ENCODE results near the gene TBCD. TPM values are rescaled to one million over a fixed set of nuclear protein-coding genes. Genes with fewer than 3 reads are reported as not detected.

TBCD gene
- total and polyA plus RNA-seq, 9 of the 15 experiments (the other 6 are each of a cell fraction or from before 2014, with no cell fraction given): 8.9 to 98.5 (median 28.0) TPM

GRCh38 chr17:82859431-82860403, 107.9 kb downstream of the TBCD start (continued):
- TF ChIP-seq ZFX (CRISPR knock-in tag; IDR thresholded peaks at IDR 0.05) (peak; percentile 31; the same call in 1 of the 2 replicates), RBBP5 (IDR thresholded peaks at IDR 0.05; ENCODE audit: borderline replicate concordance, insufficient read depth, low read length, poor library complexity, severe bottlenecking) (no peak), ZKSCAN1 (IDR thresholded peaks at IDR 0.05; ENCODE audit: low read depth, low read length) (0 out of 2 replicates have a peak, but pooled peaks have one; percentile 10), ZNF395 (CRISPR knock-in tag; IDR thresholded peaks at IDR 0.05) (peak; percentile 67; the same call in 1 of the 2 replicates), ZNF77 (CRISPR knock-in tag; IDR thresholded peaks at IDR 0.05) (no peak), ZNF282 (CRISPR knock-in tag; IDR thresholded peaks at IDR 0.05) (no peak), HDAC6 (IDR thresholded peaks at IDR 0.05; ENCODE audit: low read depth, low read length) (no peak), RFX1 (IDR thresholded peaks at IDR 0.05) (no peak), SMARCE1 (IDR thresholded peaks at IDR 0.05) (peak; percentile 20; the same call in 1 of the 2 replicates), JUN (IDR thresholded peaks at IDR 0.05; ENCODE audit: borderline replicate concordance, low read depth, low read length) (peak; percentile 29; the same call in 1 of the 2 replicates), JUN (CRISPR knock-in tag; IDR thresholded peaks at IDR 0.05; ENCODE audit: borderline replicate concordance) (no peak), MAZ (CRISPR knock-in tag; conservative IDR thresholded peaks at IDR 0.05 in 1 of 2, IDR thresholded peaks at IDR 0.05 in 1 of 2) (peak in 1 of 2 experiments; percentile 44; a peak in 1 of 4 replicates), ELK1 (CRISPR knock-in tag; IDR thresholded peaks at IDR 0.05) (no peak), GTF2E2 (tag; IDR thresholded peaks at IDR 0.05) (0 out of 2 replicates have a peak, but pooled peaks have one; percentile 37), ZNF655 (CRISPR knock-in tag; IDR thresholded peaks at IDR 0.05) (no peak), PHF20 (IDR thresholded peaks at IDR 0.05; ENCODE audit: partially characterized antibody) (no peak), ETV1 (tag; conservative IDR thresholded peaks at IDR 0.05; ENCODE audit: low read depth) (no peak), ZNF436 (CRISPR knock-in tag; IDR thresholded peaks at IDR 0.05) (no peak), ZNF140 (CRISPR knock-in tag; IDR thresholded peaks at IDR 0.05) (no peak), ZNF507 (tag; conservative IDR thresholded peaks at IDR 0.05) (no peak), ZNF644 (tag; IDR thresholded peaks at IDR 0.05; ENCODE audit: low read depth) (no peak), GABPB1 (CRISPR knock-in tag; IDR thresholded peaks at IDR 0.05) (no peak), POLR2G (IDR thresholded peaks at IDR 0.05; ENCODE audit: low read depth, low read length) (0 out of 2 replicates have a peak, but pooled peaks have one; percentile 19)
